ENCODE measurements around the gene ITGB3. TPM values are rescaled to one million over a fixed set of nuclear protein-coding genes. Genes with fewer than 3 reads are reported as not detected.

ITGB3 gene
- total RNA-seq, 3 donors from 2014 or later (not counting 1 experiment from before 2014, with no cell fraction given) = 4.2 to 30.6 (median 11.6) TPM

- Mint-ChIP-seq H3K36me3 (no peaks in the 10 kb centered on the region), H3K27me3 (ENCODE audit: low read depth in 2 of 2) (peaks cover 7 to 14% of the 10 kb centered on the region in 2 donors), H3K9me3 (no peaks in the 10 kb centered on the region), H3K4me3 (no peak overlapping the region), H3K4me1 (peaks cover 0 to 6% of the 10 kb centered on the region in 2 donors), H3K27ac (no peak overlapping the region)
- no peak for ATAC-seq
- H3K9me3 ChIP-seq (ENCODE audit: control insufficient read depth, insufficient read depth, low read length) = no peaks in the 10 kb centered on the region
- H3K27me3 ChIP-seq (ENCODE audit: control insufficient read depth, insufficient read depth, low read length) = no peaks in the 10 kb centered on the region
- WGBS (ENCODE audit: insufficient coverage) = 81% methylated on average over 8 of the region's 13 CpGs
- peaks cover 17% of the 10 kb centered on the region for H3K4me1 ChIP-seq (ENCODE audit: control insufficient read depth, insufficient read depth, low read length)
- intact Hi-C loops (cut with micrococcal nuclease) = no loop called here
- H3K27ac ChIP-seq (ENCODE audit: low read length) = no peak overlapping the region
- TF ChIP-seq CTCF (IDR thresholded peaks at IDR 0.05) = no peak
- DNase-seq = no peak
- no peaks in the 10 kb centered on the region for H3K36me3 ChIP-seq (ENCODE audit: control insufficient read depth, insufficient read depth, low read length)
- no peak overlapping the region for H3K4me3 ChIP-seq (ENCODE audit: low read length)
Observed at GRCh38 chr17:47275245-47275984, 21.8 kb downstream of the ITGB3 start.

GRCh38 chr17:47276444-47276843 is 22.8 kb downstream of the ITGB3 start:
- H3K4me3 Mint-ChIP-seq = no peak overlapping the region
- Histone ChIP-seq H3K27ac (ENCODE audit: low read length) (no peak overlapping the region), H3K9me3 (ENCODE audit: control insufficient read depth, insufficient read depth, low read length) (no peaks in the 10 kb centered on the region), H3K4me1 (ENCODE audit: control insufficient read depth, insufficient read depth, low read length) (peaks cover 17% of the 10 kb centered on the region), H3K36me3 (ENCODE audit: control insufficient read depth, insufficient read depth, low read length) (no peaks in the 10 kb centered on the region), H3K4me3 (ENCODE audit: low read length) (no peak overlapping the region), H3K27me3 (ENCODE audit: control insufficient read depth, insufficient read depth, low read length) (no peaks in the 10 kb centered on the region)
- H3K4me1 Mint-ChIP-seq = peaks cover 0 to 6% of the 10 kb centered on the region in 2 donors
- H3K36me3 Mint-ChIP-seq = no peaks in the 10 kb centered on the region
- TF ChIP-seq CTCF (IDR thresholded peaks at IDR 0.05) = no peak
- ATAC-seq (no peak), DNase-seq (no peak)
- no peak overlapping the region for H3K27ac Mint-ChIP-seq
- H3K9me3 Mint-ChIP-seq = no peaks in the 10 kb centered on the region
- H3K27me3 Mint-ChIP-seq (ENCODE audit: low read depth in 2 of 2) = peaks cover 7 to 13% of the 10 kb centered on the region in 2 donors
- 88% methylated on average over 3 of the region's 3 CpGs for WGBS (ENCODE audit: insufficient coverage)
- intact Hi-C loops (cut with micrococcal nuclease) = no loop called here

GRCh38 chr17:47276868-47277267 is 23.2 kb downstream of the ITGB3 start:
- intact Hi-C loops (cut with micrococcal nuclease) = no loop called here
- no peaks in the 10 kb centered on the region for H3K9me3 ChIP-seq (ENCODE audit: control insufficient read depth, insufficient read depth, low read length)
- H3K4me3 ChIP-seq (ENCODE audit: low read length) = no peak overlapping the region
- H3K4me1 Mint-ChIP-seq = peaks cover 0 to 6% of the 10 kb centered on the region in 2 donors
- H3K36me3 ChIP-seq (ENCODE audit: control insufficient read depth, insufficient read depth, low read length) = no peaks in the 10 kb centered on the region
- H3K4me3 Mint-ChIP-seq = no peak overlapping the region
- no peak overlapping the region for H3K27ac Mint-ChIP-seq
- TF ChIP-seq CTCF (IDR thresholded peaks at IDR 0.05) = no peak
- DNase-seq = no peak
- peaks cover 17% of the 10 kb centered on the region for H3K4me1 ChIP-seq (ENCODE audit: control insufficient read depth, insufficient read depth, low read length)
- no peaks in the 10 kb centered on the region for H3K9me3 Mint-ChIP-seq
- peaks cover 7 to 13% of the 10 kb centered on the region in 2 donors for H3K27me3 Mint-ChIP-seq (ENCODE audit: low read depth in 2 of 2)
- H3K27me3 ChIP-seq (ENCODE audit: control insufficient read depth, insufficient read depth, low read length) = no peaks in the 10 kb centered on the region
- no peaks in the 10 kb centered on the region for H3K36me3 Mint-ChIP-seq
- H3K27ac ChIP-seq (ENCODE audit: low read length) = no peak overlapping the region
- 80% methylated on average over 10 of the region's 10 CpGs for WGBS (ENCODE audit: insufficient coverage)
- no peak for ATAC-seq

- WGBS (ENCODE audit: insufficient coverage) = 100% methylated on average over 1 of the region's 1 CpG
Observed at GRCh38 chr17:47277921-47278320, 24.3 kb downstream of the ITGB3 start.

More at GRCh38 chr17:47277921-47278320, 24.3 kb downstream of the ITGB3 start:
- H3K4me3 ChIP-seq (ENCODE audit: low read length) = no peak overlapping the region
- no peaks in the 10 kb centered on the region for H3K9me3 Mint-ChIP-seq
- H3K27ac ChIP-seq (ENCODE audit: low read length) = no peak overlapping the region
- no peak for DNase-seq
- no peaks in the 10 kb centered on the region for H3K36me3 Mint-ChIP-seq
- peaks cover 7 to 13% of the 10 kb centered on the region in 2 donors for H3K27me3 Mint-ChIP-seq (ENCODE audit: low read depth in 2 of 2)
- H3K4me3 Mint-ChIP-seq = no peak overlapping the region
- TF ChIP-seq CTCF (IDR thresholded peaks at IDR 0.05) = no peak
- no peaks in the 10 kb centered on the region for H3K27me3 ChIP-seq (ENCODE audit: control insufficient read depth, insufficient read depth, low read length)
- no peak for ATAC-seq
- H3K4me1 Mint-ChIP-seq = peaks cover 0 to 6% of the 10 kb centered on the region in 2 donors
- H3K36me3 ChIP-seq (ENCODE audit: control insufficient read depth, insufficient read depth, low read length) = no peaks in the 10 kb centered on the region
- H3K27ac Mint-ChIP-seq = no peak overlapping the region
- H3K4me1 ChIP-seq (ENCODE audit: control insufficient read depth, insufficient read depth, low read length) = peaks cover 17% of the 10 kb centered on the region
- intact Hi-C loops (cut with micrococcal nuclease) = no loop called here
- no peaks in the 10 kb centered on the region for H3K9me3 ChIP-seq (ENCODE audit: control insufficient read depth, insufficient read depth, low read length)
